Activated CD8-positive, alpha-beta T cell treated with anti-CD3 and anti-CD28 coated beads for 36 hours (primary cell): ENCODE results near the gene CDC23. TPM values are rescaled to one million over a fixed set of nuclear protein-coding genes. Genes with fewer than 3 reads are reported as not detected.
A peak's percentile ranks its signal among the peaks of the same experiment; 100 is the strongest.

Source experiments
- ATAC-seq: fragments of 200-7000 bp; cut with Tn5 transposase; one replicate; pipeline ENCODE4 v1.10.0; 2021; ENCODE audit warnings: mild to moderate bottlenecking, moderate library complexity
- CTCF ChIA-PET: fragments of 350-600 bp; sonication (Branson Sonifier 250); formaldehyde crosslinking; loops from one replicate; lab custom pipeline; 2021; ENCODE audit warnings: antibody characterized with exemption; lab: Charles Lee
- POLR2A ChIA-PET: fragments of 350-600 bp; sonication (Branson Sonifier 250); formaldehyde crosslinking; loops from one replicate; lab custom pipeline; 2021; ENCODE audit warnings: antibody characterized with exemption; lab: Charles Lee
- DNase-seq: peaks from one replicate; pipeline ENCODE4 v3.0.0-alpha.2; 2020
- H3K27ac Mint-ChIP-seq: one replicate; pipeline ENCODE4 v1.8.0; 2021; ENCODE audit warnings: mild to moderate bottlenecking, mixed read lengths
- H3K27me3 Mint-ChIP-seq: one replicate; pipeline ENCODE4 v1.8.0; 2021; ENCODE audit warnings: mixed read lengths
- H3K36me3 Mint-ChIP-seq: one replicate; pipeline ENCODE4 v1.8.0; 2021; ENCODE audit warnings: low read depth, mixed read lengths
- H3K4me1 Mint-ChIP-seq: one replicate; pipeline ENCODE4 v1.8.0; 2021; ENCODE audit warnings: low read depth, mixed read lengths
- H3K4me3 Mint-ChIP-seq: one replicate; pipeline ENCODE4 v1.8.0; 2021; ENCODE audit warnings: mild to moderate bottlenecking, moderate library complexity, mixed read lengths
- H3K9me3 Mint-ChIP-seq: one replicate; pipeline ENCODE4 v1.8.0; 2021; ENCODE audit warnings: mixed read lengths
- intact Hi-C: fragments of 100-400 bp; cut with micrococcal nuclease; formaldehyde crosslinking; loops from one replicate; pipeline ENCODE4 v1.10.0; 2022
- total RNA-seq, 2 experiments: library from RNA; stranded (reverse); gene quantifications; one replicate each; pipeline ENCODE4 v1.2.3, GENCODE V29; 2021
- TF ChIP-seq, protein P1 (sequence below): fragments of 200-600 bp; IDR thresholded peaks from one replicate; pipeline ENCODE4 v1.8.0; 2022; ENCODE audit warnings: antibody characterized with exemption, mild to moderate bottlenecking

Gene CDC23
- total RNA-seq, 2 experiments from 2014 or later = 40.4 to 43.8 TPM

DNA sequence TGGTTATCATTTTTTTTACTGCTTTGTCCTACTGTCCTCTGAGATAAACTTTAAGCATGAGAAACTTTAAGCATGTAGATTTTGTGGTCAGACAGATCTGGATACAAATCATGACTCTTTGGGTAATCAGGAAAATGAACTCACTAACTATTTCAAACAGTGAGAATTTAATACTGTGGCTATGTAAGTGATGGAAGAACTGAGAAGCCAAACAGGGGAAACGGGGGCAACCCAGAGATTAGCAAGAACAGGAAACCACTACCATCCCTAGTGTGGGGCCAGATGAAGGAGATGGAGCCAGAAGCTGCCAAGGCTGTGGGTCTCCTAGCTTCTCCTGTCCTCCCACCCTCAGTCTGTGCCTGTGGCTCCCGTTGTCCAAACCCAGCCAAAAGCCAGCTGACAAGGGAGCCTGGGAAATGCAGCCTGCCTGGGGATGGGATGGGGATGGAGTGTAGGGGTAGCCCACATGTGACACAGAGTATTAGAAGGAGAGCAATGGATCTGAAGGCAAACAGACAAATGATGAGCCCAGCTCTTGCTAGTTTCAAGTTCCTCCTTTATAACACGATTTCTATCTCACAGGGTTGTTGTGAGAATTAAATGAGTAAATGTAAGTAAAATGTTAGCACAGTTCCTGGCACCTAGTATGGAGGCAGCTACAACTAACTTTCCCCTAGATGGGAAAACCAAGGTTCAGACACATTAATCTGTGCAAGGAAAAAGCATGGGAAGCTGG lies 27.7 kb upstream of the CDC23 start:
- Mint-ChIP-seq H3K4me3 (no peak overlapping the region), H3K27me3 (peaks cover 43% of the 10 kb centered on the region), H3K4me1 (peaks cover 16% of the 10 kb centered on the region), H3K27ac (no peak overlapping the region), H3K36me3 (no peaks in the 10 kb centered on the region), H3K9me3 (no peaks in the 10 kb centered on the region)
- POLR2A ChIA-PET = interaction anchor here (0.6 to 1.6 kb wide), 2 partner anchors 34 to 66 kb away, joined by 3 read pairs; no protein-coding TSS in a partner anchor
- CTCF ChIA-PET = interaction anchor here (0.9 kb wide), 1 partner anchor 11 kb away, joined by 3 read pairs; no protein-coding TSS in a partner anchor
- DNase-seq = peak; percentile 47
- peak; percentile 82 for ATAC-seq
- intact Hi-C loops = no loop called here
- TF ChIP-seq, protein P1, sequence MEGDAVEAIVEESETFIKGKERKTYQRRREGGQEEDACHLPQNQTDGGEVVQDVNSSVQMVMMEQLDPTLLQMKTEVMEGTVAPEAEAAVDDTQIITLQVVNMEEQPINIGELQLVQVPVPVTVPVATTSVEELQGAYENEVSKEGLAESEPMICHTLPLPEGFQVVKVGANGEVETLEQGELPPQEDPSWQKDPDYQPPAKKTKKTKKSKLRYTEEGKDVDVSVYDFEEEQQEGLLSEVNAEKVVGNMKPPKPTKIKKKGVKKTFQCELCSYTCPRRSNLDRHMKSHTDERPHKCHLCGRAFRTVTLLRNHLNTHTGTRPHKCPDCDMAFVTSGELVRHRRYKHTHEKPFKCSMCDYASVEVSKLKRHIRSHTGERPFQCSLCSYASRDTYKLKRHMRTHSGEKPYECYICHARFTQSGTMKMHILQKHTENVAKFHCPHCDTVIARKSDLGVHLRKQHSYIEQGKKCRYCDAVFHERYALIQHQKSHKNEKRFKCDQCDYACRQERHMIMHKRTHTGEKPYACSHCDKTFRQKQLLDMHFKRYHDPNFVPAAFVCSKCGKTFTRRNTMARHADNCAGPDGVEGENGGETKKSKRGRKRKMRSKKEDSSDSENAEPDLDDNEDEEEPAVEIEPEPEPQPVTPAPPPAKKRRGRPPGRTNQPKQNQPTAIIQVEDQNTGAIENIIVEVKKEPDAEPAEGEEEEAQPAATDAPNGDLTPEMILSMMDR = no peak

DNA sequence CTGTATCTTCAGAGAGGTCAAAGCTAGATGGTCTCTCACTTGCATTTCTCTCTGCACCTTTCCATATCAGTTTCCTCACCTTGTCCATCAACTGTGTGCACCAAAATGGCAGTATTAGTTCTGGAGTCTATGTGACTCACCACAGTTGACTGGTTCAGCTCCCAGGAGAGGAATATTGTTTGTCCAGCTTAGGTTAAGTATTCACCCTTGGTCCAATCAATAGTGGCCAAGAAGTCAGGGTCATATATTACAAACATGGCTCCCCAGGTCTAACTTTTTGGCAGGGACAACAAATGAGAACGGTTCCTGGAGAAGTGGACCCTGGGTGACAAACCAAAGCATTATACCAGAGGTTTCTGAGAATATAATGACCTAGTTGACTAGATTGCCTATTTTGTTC lies 24.9 kb upstream of the CDC23 start:
- DNase-seq (no peak), ATAC-seq (no peak)
- TF ChIP-seq, protein P1 = no peak
- peaks cover 16% of the 10 kb centered on the region for H3K4me1 Mint-ChIP-seq
- ChIA-PET CTCF (no interaction called here), POLR2A (no interaction called here)
- H3K27ac Mint-ChIP-seq = no peak overlapping the region
- no peak overlapping the region for H3K4me3 Mint-ChIP-seq
- no peaks in the 10 kb centered on the region for H3K36me3 Mint-ChIP-seq
- intact Hi-C loops = no loop called here
- no peaks in the 10 kb centered on the region for H3K9me3 Mint-ChIP-seq
- H3K27me3 Mint-ChIP-seq = peaks cover 35% of the 10 kb centered on the region

DNA sequence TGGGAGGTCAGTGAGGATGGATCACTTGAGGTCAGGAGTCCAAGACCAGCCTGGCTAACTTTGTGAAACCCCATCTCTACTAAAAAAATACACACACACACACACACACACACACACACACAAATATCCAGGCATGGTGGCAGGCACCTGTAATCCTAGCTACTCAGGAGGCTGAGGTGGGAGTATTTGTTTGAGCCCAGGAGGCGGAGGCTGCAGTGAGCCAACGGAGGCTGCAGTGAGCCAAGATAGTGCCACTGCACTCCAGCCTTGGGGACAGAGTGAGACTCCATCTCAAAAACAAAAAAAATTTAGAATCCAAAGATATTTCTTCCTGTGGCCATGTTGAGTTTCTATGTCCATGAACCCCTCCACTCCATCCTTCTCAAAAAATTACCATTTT lies 21.5 kb upstream of the CDC23 start:
- intact Hi-C loops = no loop called here
- H3K4me1 Mint-ChIP-seq = no peaks in the 10 kb centered on the region
- H3K9me3 Mint-ChIP-seq = no peaks in the 10 kb centered on the region
- no peak for ATAC-seq
- no peaks in the 10 kb centered on the region for H3K36me3 Mint-ChIP-seq
- no peak overlapping the region for H3K4me3 Mint-ChIP-seq
- CTCF ChIA-PET = interaction anchor here (1.0 to 2.2 kb wide), 3 partner anchors 9 to 117 kb away, joined by 3 to 7 read pairs (median 4); no protein-coding TSS in a partner anchor
- no peak overlapping the region for H3K27ac Mint-ChIP-seq
- H3K27me3 Mint-ChIP-seq = peaks cover 12% of the 10 kb centered on the region
- POLR2A ChIA-PET = interaction anchor here (1.3 kb wide), 1 partner anchor 21 kb away, joined by 3 read pairs; the partner anchor contains the start of gene CDC23
- DNase-seq = no peak
- TF ChIP-seq, protein P1 = no peak

DNA sequence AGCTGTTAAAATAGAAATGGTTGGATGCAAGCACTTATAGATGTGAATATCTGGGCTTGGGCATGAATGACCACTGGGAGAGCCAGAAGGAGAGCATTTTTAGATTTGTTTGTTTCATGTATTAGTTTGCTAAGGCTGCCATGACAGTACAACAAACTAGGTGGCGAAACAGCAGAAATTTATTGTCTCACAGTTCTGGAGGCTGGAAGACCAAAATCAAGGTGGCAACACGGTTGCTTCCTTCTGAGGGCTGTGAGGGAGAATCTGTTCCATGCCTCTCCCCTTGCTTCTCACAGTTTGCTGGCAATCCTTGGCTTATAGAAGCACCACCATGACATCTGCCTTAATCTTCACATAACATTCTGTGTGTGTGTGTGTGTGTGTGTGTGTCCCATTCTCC lies 20.2 kb upstream of the CDC23 start:
- Mint-ChIP-seq H3K36me3 (no peaks in the 10 kb centered on the region), H3K27me3 (peaks cover 3% of the 10 kb centered on the region), H3K27ac (no peak overlapping the region), H3K9me3 (no peaks in the 10 kb centered on the region), H3K4me3 (no peak overlapping the region), H3K4me1 (no peaks in the 10 kb centered on the region)
- DNase-seq (no peak), ATAC-seq (no peak)
- TF ChIP-seq, protein P1 = no peak
- CTCF ChIA-PET = no interaction called here
- POLR2A ChIA-PET = no interaction called here
- intact Hi-C loops = no loop called here

DNA sequence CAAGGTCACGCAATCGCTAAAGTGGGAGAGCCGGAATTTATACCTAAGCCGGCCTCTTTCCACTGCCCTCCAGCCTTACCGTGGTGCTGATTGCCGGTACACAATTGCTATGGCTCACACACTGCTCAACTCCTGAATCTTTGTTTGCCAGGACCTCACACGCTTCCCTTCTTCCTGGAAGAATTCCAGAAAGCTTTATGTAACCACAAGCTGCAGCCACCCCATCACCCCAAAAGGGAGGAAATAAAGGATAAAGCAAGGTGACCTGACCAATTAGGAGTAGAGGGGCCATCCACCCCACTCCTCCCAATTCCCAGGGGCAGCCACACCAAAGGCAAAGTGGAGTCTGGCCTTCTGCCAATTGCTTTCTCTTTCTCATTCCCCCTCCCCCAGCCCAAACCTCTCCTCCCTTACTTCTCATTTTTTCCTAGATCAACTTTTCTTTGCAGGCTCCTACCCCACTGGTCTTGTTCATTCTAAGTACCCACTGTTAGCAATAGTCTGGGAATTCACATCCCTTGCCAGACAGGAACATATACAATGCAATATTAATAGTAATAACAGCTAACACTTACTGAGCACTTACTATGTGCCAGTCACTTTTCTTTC lies 18.0 kb upstream of the CDC23 start:
- CTCF ChIA-PET = interaction anchor here (0.7 to 1.1 kb wide), 4 partner anchors 8 to 193 kb away, joined by 3 to 5 read pairs (median 4); no protein-coding TSS in a partner anchor
- POLR2A ChIA-PET = no interaction called here

More for the DNA sequence above, 18.0 kb upstream of the CDC23 start:
- Mint-ChIP-seq H3K36me3 (no peaks in the 10 kb centered on the region), H3K4me1 (no peaks in the 10 kb centered on the region), H3K9me3 (peaks cover 3% of the 10 kb centered on the region), H3K27ac (no peak overlapping the region), H3K27me3 (peaks cover 3% of the 10 kb centered on the region), H3K4me3 (no peak overlapping the region)
- intact Hi-C loops = no loop called here
- ATAC-seq (no peak), DNase-seq (no peak)
- TF ChIP-seq, protein P1 = no peak
